GM20431 (cell line): ENCODE data around the gene RING1.

Source experiments
- in situ Hi-C: fragments of 300-500 bp; cut with MseI, MboI; formaldehyde crosslinking; loops from one replicate; pipeline ENCODE4 v1.15.0; 2020; ENCODE audit warnings: low sequenced_read_pairs; ENCODE audit not compliant: unreplicated experiment

Gene RING1

GRCh38 chr6:33190504-33191107 lies 17.7 kb upstream of the RING1 start:
- in situ Hi-C loops: no loop called here

- in situ Hi-C loops: no loop called here
Measured at GRCh38 chr6:33191383-33192104, 16.8 kb upstream of the RING1 start.

- in situ Hi-C loops: no loop called here
Measured at GRCh38 chr6:33192105-33192646, 16.1 kb upstream of the RING1 start, which contains the start of gene COL11A2. TSS of gene COL11A2 (minus strand) at chr6:33192467. CDS start at chr6:33192240, 227 bp downstream.

GRCh38 chr6:33192671-33193602 lies 15.4 kb upstream of the RING1 start:
- in situ Hi-C loops: no loop called here

- in situ Hi-C loops: no loop called here
Measured at GRCh38 chr6:33193619-33194018, 14.7 kb upstream of the RING1 start.

GRCh38 chr6:33194431-33194979 lies 13.8 kb upstream of the RING1 start:
- in situ Hi-C loops: no loop called here

- in situ Hi-C loops: no loop called here
Measured at GRCh38 chr6:33195304-33196165, 12.8 kb upstream of the RING1 start.

- in situ Hi-C loops: no loop called here
Measured at GRCh38 chr6:33197431-33198048, 10.8 kb upstream of the RING1 start.

- in situ Hi-C loops: no loop called here
Measured at GRCh38 chr6:33198159-33198852, 10.0 kb upstream of the RING1 start.

- in situ Hi-C loops: no loop called here
Measured at GRCh38 chr6:33198853-33199436, 9.4 kb upstream of the RING1 start.

GRCh38 chr6:33199687-33200218 lies 8.5 kb upstream of the RING1 start:
- in situ Hi-C loops: no loop called here

- in situ Hi-C loops: no loop called here
Measured at GRCh38 chr6:33200219-33201146, 7.8 kb upstream of the RING1 start, which contains the start of the genes RXRB and SLC39A7. TSS of gene RXRB (minus strand) at chr6:33200665. CDS start at chr6:33200476, 189 bp downstream. TSS of gene SLC39A7 (plus strand) at chr6:33200867. CDS start at chr6:33201246, 379 bp downstream.

GRCh38 chr6:33201147-33201545 lies 7.2 kb upstream of the RING1 start:
- in situ Hi-C loops: no loop called here

- in situ Hi-C loops: no loop called here
Measured at GRCh38 chr6:33201935-33202334, 6.4 kb upstream of the RING1 start.

GRCh38 chr6:33202799-33203198 lies 5.5 kb upstream of the RING1 start:
- in situ Hi-C loops: no loop called here

GRCh38 chr6:33203443-33204164 lies 4.7 kb upstream of the RING1 start:
- in situ Hi-C loops: no loop called here
